ENCODE data around the gene MSL3B.

Gene MSL3B

DNA sequence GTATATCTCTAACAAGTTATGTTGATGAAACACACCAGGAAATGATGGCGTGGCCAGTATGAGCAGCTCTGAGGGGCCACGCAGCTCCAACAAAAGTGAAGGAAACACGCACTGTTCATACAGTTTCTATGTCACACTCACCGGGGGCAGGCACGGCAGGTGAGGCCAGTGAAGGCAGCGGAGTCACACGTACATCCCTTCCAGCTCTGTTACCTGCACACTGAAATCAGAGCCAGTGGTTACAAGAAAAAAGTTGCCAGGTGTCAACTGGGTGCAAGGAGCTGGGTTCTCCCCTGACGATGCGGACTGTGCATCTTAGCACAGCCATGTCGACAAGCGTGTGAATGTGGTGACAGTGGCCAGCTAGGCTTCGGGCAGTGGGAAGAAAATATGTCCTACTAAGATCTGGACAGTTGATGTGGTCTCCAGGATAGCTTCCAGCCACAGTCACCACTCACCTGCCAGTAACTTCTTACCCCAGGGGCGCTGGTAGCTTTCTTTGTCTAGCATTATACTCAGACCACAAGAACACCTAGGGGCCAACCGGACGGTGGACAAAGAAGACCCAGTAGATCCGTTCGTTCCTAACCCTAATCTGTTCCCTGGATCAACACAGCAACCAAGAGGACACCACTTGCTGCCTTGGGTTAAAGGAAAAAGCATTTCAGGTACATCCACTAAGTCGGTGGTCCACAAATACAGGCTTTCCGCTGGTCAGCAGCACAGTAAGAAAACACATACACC is 23.9 kb downstream of the MSL3B start:
- Histone ChIP-seq H3K27me3 (no peaks in the 10 kb centered on the region), H3K27ac (no peak overlapping the region)
- TF ChIP-seq, protein P1, sequence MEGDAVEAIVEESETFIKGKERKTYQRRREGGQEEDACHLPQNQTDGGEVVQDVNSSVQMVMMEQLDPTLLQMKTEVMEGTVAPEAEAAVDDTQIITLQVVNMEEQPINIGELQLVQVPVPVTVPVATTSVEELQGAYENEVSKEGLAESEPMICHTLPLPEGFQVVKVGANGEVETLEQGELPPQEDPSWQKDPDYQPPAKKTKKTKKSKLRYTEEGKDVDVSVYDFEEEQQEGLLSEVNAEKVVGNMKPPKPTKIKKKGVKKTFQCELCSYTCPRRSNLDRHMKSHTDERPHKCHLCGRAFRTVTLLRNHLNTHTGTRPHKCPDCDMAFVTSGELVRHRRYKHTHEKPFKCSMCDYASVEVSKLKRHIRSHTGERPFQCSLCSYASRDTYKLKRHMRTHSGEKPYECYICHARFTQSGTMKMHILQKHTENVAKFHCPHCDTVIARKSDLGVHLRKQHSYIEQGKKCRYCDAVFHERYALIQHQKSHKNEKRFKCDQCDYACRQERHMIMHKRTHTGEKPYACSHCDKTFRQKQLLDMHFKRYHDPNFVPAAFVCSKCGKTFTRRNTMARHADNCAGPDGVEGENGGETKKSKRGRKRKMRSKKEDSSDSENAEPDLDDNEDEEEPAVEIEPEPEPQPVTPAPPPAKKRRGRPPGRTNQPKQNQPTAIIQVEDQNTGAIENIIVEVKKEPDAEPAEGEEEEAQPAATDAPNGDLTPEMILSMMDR (IDR thresholded peaks at IDR 0.05): no peak

DNA sequence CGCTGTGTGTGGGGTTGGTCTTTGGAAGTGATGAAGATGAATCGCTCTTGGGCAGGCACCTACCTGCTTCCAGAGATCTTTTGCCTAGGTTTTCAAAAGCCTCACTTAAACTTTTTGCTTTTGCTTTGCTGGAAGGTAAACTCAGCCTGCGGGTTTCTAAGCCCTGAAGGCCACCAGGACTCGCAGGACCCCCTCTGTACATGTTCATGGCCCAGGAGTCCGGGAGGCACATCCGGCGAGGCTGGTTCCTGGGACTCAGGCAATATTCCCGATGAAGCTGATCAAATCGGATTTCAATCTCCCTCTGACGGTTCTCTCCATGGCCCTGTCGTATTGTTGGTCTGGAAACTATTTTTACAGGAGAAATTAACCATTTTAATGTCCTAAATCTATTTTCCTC is 27.0 kb downstream of the MSL3B start:
- H3K36me3 ChIP-seq: peaks cover 82% of the 10 kb centered on the region
- TF ChIP-seq, protein P1 (IDR thresholded peaks at IDR 0.05): no peak
- H3K4me1 ChIP-seq (ENCODE audit: control insufficient read depth in 1 of 2, insufficient read depth in 1 of 2, low read depth in 1 of 2, low read length in 1 of 2): no peaks in the 10 kb centered on the region
- H3K27ac ChIP-seq: no peak overlapping the region
- H3K4me3 ChIP-seq (ENCODE audit: low read depth in 1 of 2, low read length in 1 of 2): no peak overlapping the region
- H3K27me3 ChIP-seq: no peaks in the 10 kb centered on the region
- no peaks in the 10 kb centered on the region for H3K9me3 ChIP-seq

More for the DNA sequence above, 23.9 kb downstream of the MSL3B start:
- peaks cover 80% of the 10 kb centered on the region for H3K36me3 ChIP-seq
- no peaks in the 10 kb centered on the region for H3K9me3 ChIP-seq
- no peak overlapping the region for H3K4me3 ChIP-seq (ENCODE audit: low read depth in 1 of 2, low read length in 1 of 2)
- no peaks in the 10 kb centered on the region for H3K4me1 ChIP-seq (ENCODE audit: control insufficient read depth in 1 of 2, insufficient read depth in 1 of 2, low read depth in 1 of 2, low read length in 1 of 2)

DNA sequence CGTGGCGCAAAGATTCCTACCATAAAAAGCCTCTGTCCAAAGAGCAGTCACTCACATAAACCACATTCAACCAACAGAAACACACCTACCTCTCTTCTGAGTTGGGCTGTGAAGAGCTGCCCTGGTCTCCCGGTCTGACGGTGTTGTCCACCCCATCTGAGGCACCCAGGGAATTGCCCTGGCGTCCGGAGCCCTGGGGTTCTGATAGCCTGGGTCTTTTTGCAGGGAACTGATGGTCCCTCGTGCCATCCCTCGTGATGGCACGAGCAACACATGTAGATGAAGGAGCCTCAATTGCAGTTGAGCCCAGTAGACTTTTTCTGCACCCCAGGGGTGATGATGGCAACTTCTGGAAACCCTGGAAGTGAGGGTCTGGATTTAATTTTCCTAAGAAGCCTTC is 27.7 kb downstream of the MSL3B start:
- no peak overlapping the region for H3K4me3 ChIP-seq (ENCODE audit: low read depth in 1 of 2, low read length in 1 of 2)
- TF ChIP-seq, protein P1 (IDR thresholded peaks at IDR 0.05): no peak
- H3K27ac ChIP-seq: no peak overlapping the region
- no peaks in the 10 kb centered on the region for H3K4me1 ChIP-seq (ENCODE audit: control insufficient read depth in 1 of 2, insufficient read depth in 1 of 2, low read depth in 1 of 2, low read length in 1 of 2)
- peaks cover 89% of the 10 kb centered on the region for H3K36me3 ChIP-seq
- no peaks in the 10 kb centered on the region for H3K27me3 ChIP-seq
- H3K9me3 ChIP-seq: no peaks in the 10 kb centered on the region

- H3K4me3 ChIP-seq (ENCODE audit: low read depth in 1 of 2, low read length in 1 of 2): no peak overlapping the region
- no peak overlapping the region for H3K27ac ChIP-seq
- H3K4me1 ChIP-seq (ENCODE audit: control insufficient read depth in 1 of 2, insufficient read depth in 1 of 2, low read depth in 1 of 2, low read length in 1 of 2): no peaks in the 10 kb centered on the region
- H3K9me3 ChIP-seq: no peaks in the 10 kb centered on the region
- no peaks in the 10 kb centered on the region for H3K27me3 ChIP-seq
- TF ChIP-seq, protein P1 (IDR thresholded peaks at IDR 0.05): no peak
- peaks cover 95% of the 10 kb centered on the region for H3K36me3 ChIP-seq
Measured at GRCh38 chr2:233839447-233839820, 28.8 kb downstream of the MSL3B start.

GRCh38 chr2:233838726-233839446 is 29.3 kb downstream of the MSL3B start:
- peaks cover 95% of the 10 kb centered on the region for H3K36me3 ChIP-seq
- H3K27ac ChIP-seq: no peak overlapping the region
- TF ChIP-seq, protein P1 (IDR thresholded peaks at IDR 0.05): no peak
- no peaks in the 10 kb centered on the region for H3K4me1 ChIP-seq (ENCODE audit: control insufficient read depth in 1 of 2, insufficient read depth in 1 of 2, low read depth in 1 of 2, low read length in 1 of 2)
- no peaks in the 10 kb centered on the region for H3K9me3 ChIP-seq
- no peaks in the 10 kb centered on the region for H3K27me3 ChIP-seq
- H3K4me3 ChIP-seq (ENCODE audit: low read depth in 1 of 2, low read length in 1 of 2): no peak overlapping the region
